GM23338 (cell line): ENCODE measurements around the gene PARP3.

Source experiments
- CREB1 ChIP-seq: fragments of 250-450 bp; sonication (Bioruptor Pico); IDR thresholded peaks from 2 replicates; pipeline ENCODE4 v1.5.0; 2020; ENCODE audit warnings: low read depth, mild to moderate bottlenecking, moderate library complexity
- CTCF ChIP-seq, 2 experiments: fragments of 200-600 bp in 1 of 2; sonication (generic) in 1 of 2; conservative IDR thresholded peaks; 2 replicates each; pipeline versions ENCODE4 v1.5.1 to v1.6.1; 2016 to 2017; ENCODE audit warnings: antibody characterized with exemption in 2 of 2, low read depth in 2 of 2, mild to moderate bottlenecking in 2 of 2, moderate library complexity in 1 of 2
- ETS1 ChIP-seq: IDR thresholded peaks from 2 replicates; pipeline ENCODE4 v1.6.1; 2016; ENCODE audit warnings: antibody characterized with exemption
- EZH2 ChIP-seq: fragments of 200-600 bp; sonication (generic); IDR thresholded peaks from one replicate; pipeline ENCODE4 v1.8.0; 2017; ENCODE audit warnings: antibody characterized with exemption, mild to moderate bottlenecking, low read depth; ENCODE audit not compliant: unreplicated experiment
- EZH2phosphoT487 ChIP-seq: fragments of 200-600 bp; sonication (generic); IDR thresholded peaks from one replicate; pipeline ENCODE4 v1.8.1; 2018; ENCODE audit warnings: antibody characterized with exemption; ENCODE audit not compliant: unreplicated experiment
- JUNB ChIP-seq: IDR thresholded peaks from one replicate; pipeline ENCODE4 v1.6.1; 2016; ENCODE audit warnings: antibody characterized with exemption; ENCODE audit not compliant: unreplicated experiment
- NANOG ChIP-seq: IDR thresholded peaks from 2 replicates; pipeline ENCODE4 v1.6.1; 2016; ENCODE audit warnings: antibody characterized with exemption, borderline replicate concordance
- POLR2AphosphoS5 ChIP-seq: IDR thresholded peaks from 2 replicates; pipeline ENCODE4 v1.6.1; 2016; ENCODE audit warnings: antibody characterized with exemption, low read depth
- REST ChIP-seq: IDR thresholded peaks from one replicate; pipeline ENCODE4 v1.6.1; 2018; ENCODE audit warnings: antibody characterized with exemption; ENCODE audit not compliant: unreplicated experiment
- STAT1 ChIP-seq: IDR thresholded peaks from one replicate; pipeline ENCODE4 v1.6.1; 2016; ENCODE audit warnings: antibody characterized with exemption; ENCODE audit not compliant: unreplicated experiment
- ZNF114 ChIP-seq: fragments of 250-450 bp; sonication (Bioruptor Pico); IDR thresholded peaks from 2 replicates; pipeline ENCODE4 v1.5.0; 2020; ENCODE audit warnings: mild to moderate bottlenecking, moderate library complexity

- TF ChIP-seq CTCF (conservative IDR thresholded peaks at IDR 0.05; ENCODE audit: low read depth in 2 of 2) (no peak), EZH2phosphoT487 (no peak), EZH2 (no peak), JUNB (no peak), CREB1 (no peak), POLR2AphosphoS5 (no peak), REST (no peak), ETS1 (no peak), NANOG (no peak), STAT1 (no peak), ZNF114 (CRISPR knock-in tag) (no peak)
These were observed 27.7 kb downstream of the PARP3 start for GRCh38 chr3:51969841-51970240.
